ENCODE results near the gene RHOBTB1. TPM values are rescaled to one million over a fixed set of nuclear protein-coding genes. Genes with fewer than 3 reads are reported as not detected.

The RHOBTB1 gene
- total and polyA plus RNA-seq, 9 of the 15 experiments (the other 6 are each of a cell fraction or from before 2014, with no cell fraction given) = 1.7 to 11.7 (median 9.3) TPM

DNA sequence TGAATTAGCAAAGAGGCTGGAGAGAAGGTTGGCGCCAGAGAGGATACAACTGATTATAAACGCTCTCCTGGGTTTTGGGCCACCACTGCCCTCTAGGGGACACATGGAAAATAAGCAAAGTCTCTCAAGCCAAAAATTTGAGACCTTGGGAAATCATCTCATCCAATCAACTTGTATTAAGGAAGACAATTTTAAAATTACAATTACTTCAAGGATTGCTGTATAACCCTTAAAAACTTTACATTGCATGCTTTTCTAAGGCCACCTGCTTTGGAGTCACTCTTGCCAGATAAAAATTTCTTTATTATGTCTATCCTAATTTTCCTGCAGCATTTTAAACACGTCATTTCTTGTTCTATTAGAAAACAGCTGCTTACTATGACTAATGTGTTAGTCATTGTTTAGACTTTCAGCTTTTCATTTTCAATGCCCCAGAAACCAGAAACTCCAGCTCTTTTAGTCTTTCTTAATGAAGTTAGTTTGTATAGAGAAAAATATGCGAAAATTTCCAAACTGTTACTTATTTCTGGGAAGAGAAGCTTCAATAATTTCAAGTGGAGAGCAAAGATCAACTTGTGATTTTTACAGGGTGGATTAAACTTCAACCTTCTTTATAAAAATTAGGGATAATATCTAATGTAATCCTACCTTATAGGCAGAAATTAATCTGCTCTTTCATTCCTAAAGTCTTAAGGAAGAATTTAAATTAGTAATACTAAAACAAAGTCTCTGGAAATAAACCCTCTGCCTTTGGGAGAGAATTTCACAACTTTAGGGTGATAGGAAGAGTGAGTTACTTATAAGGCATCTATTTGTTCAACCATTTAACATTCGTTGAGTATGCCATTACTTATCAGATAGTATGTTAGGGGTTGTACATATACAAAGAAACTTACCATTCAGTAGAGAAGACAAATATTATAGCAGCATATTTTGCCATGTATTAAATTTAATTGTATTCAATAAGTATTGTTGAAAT is 20.6 kb upstream of the RHOBTB1 start (continued):
- TF ChIP-seq, protein P1, sequence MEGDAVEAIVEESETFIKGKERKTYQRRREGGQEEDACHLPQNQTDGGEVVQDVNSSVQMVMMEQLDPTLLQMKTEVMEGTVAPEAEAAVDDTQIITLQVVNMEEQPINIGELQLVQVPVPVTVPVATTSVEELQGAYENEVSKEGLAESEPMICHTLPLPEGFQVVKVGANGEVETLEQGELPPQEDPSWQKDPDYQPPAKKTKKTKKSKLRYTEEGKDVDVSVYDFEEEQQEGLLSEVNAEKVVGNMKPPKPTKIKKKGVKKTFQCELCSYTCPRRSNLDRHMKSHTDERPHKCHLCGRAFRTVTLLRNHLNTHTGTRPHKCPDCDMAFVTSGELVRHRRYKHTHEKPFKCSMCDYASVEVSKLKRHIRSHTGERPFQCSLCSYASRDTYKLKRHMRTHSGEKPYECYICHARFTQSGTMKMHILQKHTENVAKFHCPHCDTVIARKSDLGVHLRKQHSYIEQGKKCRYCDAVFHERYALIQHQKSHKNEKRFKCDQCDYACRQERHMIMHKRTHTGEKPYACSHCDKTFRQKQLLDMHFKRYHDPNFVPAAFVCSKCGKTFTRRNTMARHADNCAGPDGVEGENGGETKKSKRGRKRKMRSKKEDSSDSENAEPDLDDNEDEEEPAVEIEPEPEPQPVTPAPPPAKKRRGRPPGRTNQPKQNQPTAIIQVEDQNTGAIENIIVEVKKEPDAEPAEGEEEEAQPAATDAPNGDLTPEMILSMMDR (IDR thresholded peaks at IDR 0.05 in 2 of 3, conservative IDR thresholded peaks at IDR 0.05 in 1 of 3; ENCODE audit: insufficient read depth in 2 of 3, low read depth in 1 of 3, low read length in 3 of 3) = peak; percentile 82 to 94 (median 87)
- TF ChIP-seq NCOA4 (IDR thresholded peaks at IDR 0.05; ENCODE audit: partially characterized antibody) = no peak
- peak; percentile 91 to 94 for TF ChIP-seq RAD21 (CRISPR knock-in tag; conservative IDR thresholded peaks at IDR 0.05 in 1 of 2, IDR thresholded peaks at IDR 0.05 in 1 of 2)
- TF ChIP-seq FOSL1 (tag; conservative IDR thresholded peaks at IDR 0.05) = peak; percentile 100
- 0 out of 4 replicates have a peak, but pooled peaks of 1 of the 2 experiments have one; percentile 35 for TF ChIP-seq RCOR1 (IDR thresholded peaks at IDR 0.05; ENCODE audit: borderline replicate concordance in 1 of 2, low read depth in 2 of 2, low read length in 2 of 2)
- no peak for TF ChIP-seq IFI16 (CRISPR knock-in tag; IDR thresholded peaks at IDR 0.05)
- TF ChIP-seq, protein P2, sequence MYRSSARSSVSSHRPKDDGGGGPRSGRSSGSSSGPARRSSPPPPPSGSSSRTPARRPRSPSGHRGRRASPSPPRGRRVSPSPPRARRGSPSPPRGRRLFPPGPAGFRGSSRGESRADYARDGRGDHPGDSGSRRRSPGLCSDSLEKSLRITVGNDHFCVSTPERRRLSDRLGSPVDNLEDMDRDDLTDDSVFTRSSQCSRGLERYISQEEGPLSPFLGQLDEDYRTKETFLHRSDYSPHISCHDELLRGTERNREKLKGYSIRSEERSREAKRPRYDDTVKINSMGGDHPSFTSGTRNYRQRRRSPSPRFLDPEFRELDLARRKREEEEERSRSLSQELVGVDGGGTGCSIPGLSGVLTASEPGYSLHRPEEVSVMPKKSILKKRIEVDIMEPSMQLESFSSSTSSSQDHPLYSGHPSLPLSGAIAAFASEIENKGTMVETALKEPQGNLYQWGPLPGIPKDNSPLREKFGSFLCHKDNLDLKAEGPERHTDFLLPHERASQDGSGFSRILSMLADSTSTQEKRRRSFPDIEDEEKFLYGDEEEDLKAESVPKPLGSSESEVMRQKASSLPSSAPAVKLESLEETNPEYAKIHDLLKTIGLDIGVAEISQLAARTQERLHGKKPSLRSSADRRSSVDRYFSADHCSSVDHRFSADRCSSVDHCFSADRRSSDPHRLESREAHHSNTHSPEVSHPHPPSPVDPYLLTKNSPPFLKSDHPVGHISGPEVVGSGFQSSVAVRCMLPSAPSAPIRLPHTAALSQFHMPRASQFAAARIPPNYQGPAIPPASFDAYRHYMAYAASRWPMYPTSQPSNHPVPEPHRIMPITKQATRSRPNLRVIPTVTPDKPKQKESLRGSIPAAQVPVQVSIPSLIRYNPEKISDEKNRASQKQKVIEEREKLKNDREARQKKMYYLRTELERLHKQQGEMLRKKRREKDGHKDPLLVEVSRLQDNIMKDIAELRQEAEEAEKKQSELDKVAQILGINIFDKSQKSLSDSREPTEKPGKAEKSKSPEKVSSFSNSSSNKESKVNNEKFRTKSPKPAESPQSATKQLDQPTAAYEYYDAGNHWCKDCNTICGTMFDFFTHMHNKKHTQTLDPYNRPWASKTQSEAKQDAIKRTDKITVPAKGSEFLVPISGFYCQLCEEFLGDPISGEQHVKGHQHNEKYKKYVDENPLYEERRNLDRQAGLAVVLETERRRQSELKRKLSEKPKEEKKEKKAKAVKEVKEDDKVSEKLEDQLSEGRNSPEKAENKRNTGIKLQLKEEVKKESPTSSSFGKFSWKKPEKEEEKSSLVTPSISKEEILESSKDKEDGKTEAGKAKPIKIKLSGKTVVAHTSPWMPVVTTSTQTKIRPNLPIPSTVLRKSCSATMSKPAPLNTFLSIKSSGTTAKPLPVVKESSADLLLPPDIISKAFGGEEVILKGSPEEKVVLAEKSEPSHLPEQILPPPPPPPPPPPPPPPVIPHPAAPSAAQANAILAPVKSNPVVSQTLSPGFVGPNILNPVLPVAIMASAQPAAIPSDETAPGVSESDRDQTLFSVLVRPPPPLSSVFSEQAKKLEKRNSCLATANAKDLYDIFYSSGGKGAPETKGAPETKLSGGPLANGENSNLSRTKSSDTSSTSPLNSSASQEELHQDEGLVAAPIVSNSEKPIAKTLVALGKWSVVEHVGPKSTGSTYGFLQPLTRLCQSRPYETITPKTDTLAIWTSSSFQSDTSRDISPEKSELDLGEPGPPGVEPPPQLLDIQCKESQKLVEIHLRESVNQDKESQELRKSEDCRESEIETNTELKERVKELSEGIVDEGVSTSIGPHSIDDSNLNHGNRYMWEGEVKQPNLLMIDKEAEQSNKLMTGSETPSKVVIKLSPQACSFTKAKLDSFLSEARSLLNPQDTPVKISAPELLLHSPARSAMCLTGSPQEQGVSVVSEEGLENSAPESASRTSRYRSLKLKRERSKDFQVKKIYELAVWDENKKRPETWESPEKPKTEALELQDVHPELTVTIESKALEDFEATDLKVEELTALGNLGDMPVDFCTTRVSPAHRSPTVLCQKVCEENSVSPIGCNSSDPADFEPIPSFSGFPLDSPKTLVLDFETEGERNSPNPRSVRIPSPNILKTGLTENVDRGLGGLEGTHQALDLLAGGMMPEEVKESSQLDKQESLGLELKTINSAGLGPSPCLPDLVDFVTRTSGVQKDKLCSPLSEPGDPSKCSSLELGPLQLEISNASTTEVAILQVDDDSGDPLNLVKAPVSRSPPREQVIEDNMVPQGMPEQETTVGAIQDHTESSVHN (IDR thresholded peaks at IDR 0.05; ENCODE audit: borderline replicate concordance in 1 of 2, low read depth in 1 of 2) = peak in 1 of 2 experiments; percentile 57; a peak in 1 of 4 replicates
- no peak for TF ChIP-seq TFAM (CRISPR knock-in tag; conservative IDR thresholded peaks at IDR 0.05)
- TF ChIP-seq SMARCE1 (IDR thresholded peaks at IDR 0.05) = peak; percentile 83
- no peak for TF ChIP-seq ZNF764 (CRISPR knock-in tag; IDR thresholded peaks at IDR 0.05; ENCODE audit: low read depth)
- TF ChIP-seq ARID2 (IDR thresholded peaks at IDR 0.05) = peak; percentile 68
- TF ChIP-seq, protein P3, sequence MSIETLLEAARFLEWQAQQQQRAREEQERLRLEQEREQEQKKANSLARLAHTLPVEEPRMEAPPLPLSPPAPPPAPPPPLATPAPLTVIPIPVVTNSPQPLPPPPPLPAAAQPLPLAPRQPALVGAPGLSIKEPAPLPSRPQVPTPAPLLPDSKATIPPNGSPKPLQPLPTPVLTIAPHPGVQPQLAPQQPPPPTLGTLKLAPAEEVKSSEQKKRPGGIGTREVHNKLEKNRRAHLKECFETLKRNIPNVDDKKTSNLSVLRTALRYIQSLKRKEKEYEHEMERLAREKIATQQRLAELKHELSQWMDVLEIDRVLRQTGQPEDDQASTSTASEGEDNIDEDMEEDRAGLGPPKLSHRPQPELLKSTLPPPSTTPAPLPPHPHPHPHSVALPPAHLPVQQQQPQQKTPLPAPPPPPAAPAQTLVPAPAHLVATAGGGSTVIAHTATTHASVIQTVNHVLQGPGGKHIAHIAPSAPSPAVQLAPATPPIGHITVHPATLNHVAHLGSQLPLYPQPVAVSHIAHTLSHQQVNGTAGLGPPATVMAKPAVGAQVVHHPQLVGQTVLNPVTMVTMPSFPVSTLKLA (conservative IDR thresholded peaks at IDR 0.05) = peak in 1 of 2 experiments; percentile 22; a peak in 2 of 4 replicates
- 0 out of 2 replicates have a peak, but pooled peaks have one; percentile 7 for TF ChIP-seq ZNF24 (IDR thresholded peaks at IDR 0.05)
- TF ChIP-seq SOX6 (IDR thresholded peaks at IDR 0.05) = peak; percentile 24; the same call in 1 of the 2 replicates

Data from K562 (cell line).